HG03521 (cell line): ENCODE data around the gene TTC39A.

Experiments
- ATAC-seq: cut with Tn5 transposase; IDR thresholded peaks from one replicate; pipeline ENCODE4 v1.9.1; 2021; ENCODE audit warnings: mild to moderate bottlenecking, moderate library complexity; ENCODE audit not compliant: unreplicated experiment

The TTC39A gene

GRCh38 chr1:51299185-51299885 is 31.0 kb downstream of the TTC39A start:
- ATAC-seq: no peak

GRCh38 chr1:51298322-51298705 is 32.0 kb downstream of the TTC39A start:
- ATAC-seq: no peak

GRCh38 chr1:51297401-51298321 is 32.7 kb downstream of the TTC39A start:
- no peak for ATAC-seq

- ATAC-seq: no peak
These were observed 33.7 kb downstream of the TTC39A start for GRCh38 chr1:51296383-51297357.

- ATAC-seq: no peak
These were observed 34.4 kb downstream of the TTC39A start for GRCh38 chr1:51295926-51296325.

- ATAC-seq: no peak
These were observed 35.7 kb downstream of the TTC39A start for GRCh38 chr1:51294566-51295184.

- no peak for ATAC-seq
These were observed 36.4 kb downstream of the TTC39A start for GRCh38 chr1:51293898-51294515.

- ATAC-seq: no peak
These were observed 39.9 kb downstream of the TTC39A start for GRCh38 chr1:51290489-51290847.

GRCh38 chr1:51289676-51290488 is 40.5 kb downstream of the TTC39A start:
- ATAC-seq: no peak

GRCh38 chr1:51288578-51288977 is 41.8 kb downstream of the TTC39A start:
- no peak for ATAC-seq

- no peak for ATAC-seq
These were observed 42.4 kb downstream of the TTC39A start for GRCh38 chr1:51287966-51288365.

- ATAC-seq: peak; percentile 89
These were observed 45.3 kb downstream of the TTC39A start for GRCh38 chr1:51285055-51285454.

GRCh38 chr1:51284487-51284954 is 45.8 kb downstream of the TTC39A start:
- peak; percentile 50 for ATAC-seq

- no peak for ATAC-seq
These were observed 46.4 kb downstream of the TTC39A start for GRCh38 chr1:51283979-51284378.

GRCh38 chr1:51282605-51283004 is 47.8 kb downstream of the TTC39A start:
- ATAC-seq: no peak

- no peak for ATAC-seq
These were observed 48.6 kb downstream of the TTC39A start for GRCh38 chr1:51281807-51282206.

GRCh38 chr1:51280321-51280978 is 49.9 kb downstream of the TTC39A start:
- ATAC-seq: no peak

GRCh38 chr1:51276286-51276685 is 54.1 kb downstream of the TTC39A start:
- ATAC-seq: no peak

- no peak for ATAC-seq
These were observed 55.7 kb downstream of the TTC39A start for GRCh38 chr1:51274676-51275075.
